HT-29 (cell line): Measurements from ENCODE around the gene PATJ. TPM values are rescaled to one million over a fixed set of nuclear protein-coding genes. Genes with fewer than 3 reads are reported as not detected.
"Not testable (repeated sequence)": the region's sequence is repeated elsewhere in the genome, so short reads cannot be mapped to it uniquely, and the experiment has no call there.

Experiments used
- DNase-seq: peaks from one replicate; pipeline ENCODE4 v3.0.0-alpha.2; 2015; ENCODE audit warnings: low spot score
- small RNA-seq: library from RNA; depleted of rRNA; stranded (forward); fragments of <200 nt; gene quantifications from one replicate; pipeline ENCODE3, GENCODE V24; 2014
- total RNA-seq: library from RNA; depleted of rRNA; stranded (reverse); fragments of >200 nt; shearing (Covaris generic); gene quantifications from 2 replicates; pipeline ENCODE4 v1.2.3, GENCODE V29; 2014; rRNA removed

PATJ gene
- total RNA-seq, 1 experiment from 2014 or later: 33.8 TPM

GRCh38 chr1:62208970-62209369 is 466.7 kb downstream of the PATJ start:
- DNase-seq: no peak

- DNase-seq: no peak
Observed at GRCh38 chr1:62209931-62210595, 467.8 kb downstream of the PATJ start.

- no peak for DNase-seq
Observed at GRCh38 chr1:62210960-62211359, 468.7 kb downstream of the PATJ start.

GRCh38 chr1:62212411-62212810 is 470.1 kb downstream of the PATJ start:
- DNase-seq: no peak

- DNase-seq: no peak
Observed at GRCh38 chr1:62213075-62213914, 471.0 kb downstream of the PATJ start.

- no peak for DNase-seq
Observed at GRCh38 chr1:62218604-62219003, 476.3 kb downstream of the PATJ start.

- not testable (repeated sequence) for DNase-seq
Observed at GRCh38 chr1:62220456-62220855, 478.2 kb downstream of the PATJ start.

GRCh38 chr1:62221171-62221570 is 478.9 kb downstream of the PATJ start:
- no peak for DNase-seq

- no peak for DNase-seq
Observed at GRCh38 chr1:62222321-62222720, 480.0 kb downstream of the PATJ start.

GRCh38 chr1:62224182-62224581 is 481.9 kb downstream of the PATJ start:
- no peak for DNase-seq

- DNase-seq: no peak
Observed at GRCh38 chr1:62227496-62227895, 485.2 kb downstream of the PATJ start.

Small RNAs within 50 kb of the gene (small RNA-seq; reads per million reads assigned to genes)
- gene LAMTOR5P1 (not detected), gene MIR3116-1 (not detected), gene RN7SL180P (not detected), gene RNU6-1177P (not detected), gene RNU6-414P (not detected)

Other genes starting within 250 kb of the PATJ start
- 27.2 and 30.9 TPM in 2 replicates for gene TM2D1, start 17.3 kb upstream of the PATJ start, total RNA-seq